ENCODE results near the gene MRPS6. TPM values are rescaled to one million over a fixed set of nuclear protein-coding genes. Genes with fewer than 3 reads are reported as not detected.
A peak's percentile ranks its signal among the peaks of the same experiment; 100 is the strongest.

The MRPS6 gene
- total RNA-seq, 2 donors from 2014 or later: 2.3 to 15.8 TPM

- H3K4me1 ChIP-seq: no peaks in the 10 kb centered on the region
- intact Hi-C loops (cut with DNase I): no loop called here
- no peaks in the 10 kb centered on the region for H3K27me3 ChIP-seq
- no peak for TF ChIP-seq CTCF (IDR thresholded peaks at IDR 0.05)
- no peak for TF ChIP-seq POLR2A (IDR thresholded peaks at IDR 0.05)
- H3K27ac ChIP-seq: no peak overlapping the region
- ATAC-seq: no peak
- no peaks in the 10 kb centered on the region for H3K36me3 ChIP-seq (replicated peaks in 1 of 2; ENCODE audit: insufficient read depth in 1 of 2, low read depth in 2 of 2)
- DNase-seq: no peak
- no peaks in the 10 kb centered on the region for H3K9me3 ChIP-seq
- H3K4me3 ChIP-seq: no peak overlapping the region
- WGBS, 2 donors: 80 to 88% methylated on average over 3 of the region's 3 CpGs
Observed at GRCh38 chr21:34061983-34062382, 11.4 kb upstream of the MRPS6 start.

DNA sequence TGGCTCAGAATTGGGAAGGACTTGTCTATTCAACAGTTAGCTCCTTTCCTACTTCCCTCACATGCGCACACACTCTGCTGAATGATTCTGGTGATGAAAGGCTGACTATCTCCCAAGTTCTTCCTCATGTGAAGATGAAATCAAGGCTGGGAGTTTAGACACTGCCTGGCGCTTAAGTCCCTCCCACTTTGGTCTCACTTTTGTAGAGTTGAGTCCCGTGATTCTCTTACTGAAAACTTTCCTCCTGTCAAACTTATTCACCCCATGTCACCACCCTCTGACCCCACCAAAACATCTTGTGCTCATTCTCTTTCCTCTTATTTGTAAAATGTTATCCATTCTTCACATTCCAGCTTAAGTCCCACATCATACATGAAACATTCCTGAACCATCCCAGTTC is 8.4 kb upstream of the MRPS6 start:
- DNase-seq (no peak), ATAC-seq (no peak)
- Histone ChIP-seq H3K4me3 (no peak overlapping the region), H3K9me3 (no peaks in the 10 kb centered on the region), H3K4me1 (no peaks in the 10 kb centered on the region), H3K36me3 (replicated peaks in 1 of 2; ENCODE audit: insufficient read depth in 1 of 2, low read depth in 2 of 2) (no peaks in the 10 kb centered on the region), H3K27ac (no peak overlapping the region), H3K27me3 (no peaks in the 10 kb centered on the region)
- 63 to 67% methylated on average over 3 of the region's 3 CpGs for whole genome bisulfite sequencing, 2 donors
- TF ChIP-seq POLR2A (IDR thresholded peaks at IDR 0.05) (no peak), CTCF (IDR thresholded peaks at IDR 0.05) (no peak)
- intact Hi-C loops (cut with DNase I): no loop called here

DNA sequence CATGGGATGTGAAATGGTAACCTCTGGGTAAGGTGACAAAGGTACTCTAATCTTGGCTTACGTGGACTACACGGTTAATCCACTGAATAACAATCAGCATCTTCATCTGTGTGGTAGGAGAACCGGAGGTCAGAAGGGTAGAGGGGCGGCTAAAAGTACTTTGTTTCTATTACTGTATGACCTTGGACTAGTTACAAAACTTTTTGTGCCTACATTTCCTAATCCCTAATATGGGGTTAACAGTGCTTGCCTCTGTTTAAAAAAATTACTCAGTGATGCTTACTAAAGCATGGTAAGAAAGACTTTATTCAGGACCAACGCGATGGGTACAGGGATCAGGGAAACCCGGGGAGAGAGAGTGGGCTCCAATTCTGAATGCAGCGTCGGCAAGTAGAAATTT is 1.7 kb upstream of the MRPS6 start:
- Histone ChIP-seq H3K9me3 (no peaks in the 10 kb centered on the region), H3K27me3 (no peaks in the 10 kb centered on the region), H3K36me3 (replicated peaks in 1 of 2; ENCODE audit: insufficient read depth in 1 of 2, low read depth in 2 of 2) (no peaks in the 10 kb centered on the region), H3K4me1 (peaks cover 19% of the 10 kb centered on the region), H3K4me3 (no peak overlapping the region), H3K27ac (no peak overlapping the region)
- no peak for ATAC-seq
- no peak for DNase-seq
- TF ChIP-seq CTCF (IDR thresholded peaks at IDR 0.05) (no peak), POLR2A (IDR thresholded peaks at IDR 0.05) (no peak)
- intact Hi-C loops (cut with DNase I): no loop called here
- WGBS, 2 donors: 86 to 87% methylated on average over 9 of the region's 9 CpGs

DNA sequence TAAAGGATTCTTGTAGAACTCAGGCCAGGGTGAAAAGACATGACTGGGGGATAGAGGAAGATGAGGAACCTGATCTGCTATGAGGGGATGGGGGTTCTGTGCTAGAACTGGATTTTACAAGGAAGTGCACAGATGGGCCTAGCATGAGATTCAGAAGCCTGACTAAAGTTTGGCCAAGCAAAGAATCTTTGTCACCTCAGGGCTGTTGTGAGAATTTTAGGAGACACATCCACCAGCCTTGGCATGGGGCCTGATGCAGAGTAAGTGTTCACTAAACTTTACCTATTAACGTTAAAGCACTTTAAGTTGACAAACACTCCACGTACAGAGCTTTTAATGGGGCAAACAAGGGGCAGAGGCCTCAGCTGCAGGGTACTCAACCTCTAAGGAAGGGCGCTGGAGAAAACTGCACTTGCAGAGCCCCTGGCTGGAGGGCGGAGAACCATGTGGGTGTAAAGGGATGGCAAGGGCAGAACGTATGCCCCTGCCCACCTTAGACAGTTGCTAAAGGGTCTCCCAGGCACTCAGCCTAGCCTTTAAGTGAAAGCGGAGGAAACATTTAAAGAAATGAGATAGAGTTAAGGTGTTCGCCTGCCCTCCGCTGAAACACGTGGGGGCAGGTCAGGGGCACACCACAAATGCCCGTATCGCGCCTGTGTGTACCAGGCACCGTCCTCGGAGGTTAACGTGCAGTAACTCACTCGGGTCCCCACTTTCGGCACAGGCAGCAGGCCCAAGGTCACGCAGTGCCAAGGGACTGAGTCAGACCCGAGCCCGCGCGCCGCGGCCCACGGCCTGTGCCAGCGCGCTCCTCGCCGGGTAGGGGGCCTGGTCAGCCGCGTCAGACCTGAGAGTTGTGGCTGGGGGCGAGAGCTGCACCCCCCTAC is 990 bp upstream of the MRPS6 start:
- Histone ChIP-seq H3K9me3 (no peaks in the 10 kb centered on the region), H3K4me3 (peak overlapping the region; percentile 35 to 55), H3K27me3 (no peaks in the 10 kb centered on the region), H3K36me3 (replicated peaks in 1 of 2; ENCODE audit: insufficient read depth in 1 of 2, low read depth in 2 of 2) (no peaks in the 10 kb centered on the region), H3K27ac (peak overlapping the region; percentile 79 to 90 (median 84)), H3K4me1 (peaks cover 19% of the 10 kb centered on the region)
- intact Hi-C loops (cut with DNase I): no loop called here
- peak in 1 of 3 donors; percentile 26 for TF ChIP-seq POLR2A (IDR thresholded peaks at IDR 0.05)
- TF ChIP-seq CTCF (IDR thresholded peaks at IDR 0.05): no peak
- 25 to 61% methylated on average over 9 to 32 of the region's 32 CpGs for WGBS, 2 donors
- ATAC-seq (peak; percentile 57), DNase-seq (peak; percentile 67 to 84 (median 73))
